GM21390 (cell line): ENCODE data around the gene AGPS.
"Not testable (repeated sequence)": the region's sequence is repeated elsewhere in the genome, so short reads cannot be mapped to it uniquely, and the experiment has no call there.

ENCODE experiments used
- ATAC-seq: cut with Tn5 transposase; IDR thresholded peaks from one replicate; pipeline ENCODE4 v1.9.1; 2021; ENCODE audit not compliant: unreplicated experiment

Gene AGPS

DNA sequence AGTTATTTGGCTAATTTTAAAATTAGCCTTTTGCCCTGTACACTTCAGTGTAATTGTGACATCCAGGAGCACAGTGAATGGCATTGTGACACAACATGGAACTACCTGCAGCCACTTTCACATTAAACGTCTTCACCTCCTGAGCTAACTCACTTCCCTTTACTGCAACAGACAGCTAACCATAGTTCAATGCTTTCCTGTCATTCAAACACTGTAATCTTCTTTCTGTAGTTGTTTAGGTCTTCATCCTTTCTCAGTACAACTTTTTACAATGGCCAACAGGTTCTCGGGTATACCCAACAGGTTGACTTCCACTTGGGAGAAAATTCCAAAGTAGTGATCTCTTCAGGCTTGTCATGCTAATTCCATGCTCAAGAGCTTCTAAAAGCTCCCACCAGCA lies 8.6 kb upstream of the AGPS start:
- no peak for ATAC-seq

GRCh38 chr2:177385151-177385550 lies 7.4 kb upstream of the AGPS start:
- ATAC-seq, result no peak

- no peak for ATAC-seq
Observed at GRCh38 chr2:177391822-177392372, 676 bp upstream of the AGPS start.

DNA sequence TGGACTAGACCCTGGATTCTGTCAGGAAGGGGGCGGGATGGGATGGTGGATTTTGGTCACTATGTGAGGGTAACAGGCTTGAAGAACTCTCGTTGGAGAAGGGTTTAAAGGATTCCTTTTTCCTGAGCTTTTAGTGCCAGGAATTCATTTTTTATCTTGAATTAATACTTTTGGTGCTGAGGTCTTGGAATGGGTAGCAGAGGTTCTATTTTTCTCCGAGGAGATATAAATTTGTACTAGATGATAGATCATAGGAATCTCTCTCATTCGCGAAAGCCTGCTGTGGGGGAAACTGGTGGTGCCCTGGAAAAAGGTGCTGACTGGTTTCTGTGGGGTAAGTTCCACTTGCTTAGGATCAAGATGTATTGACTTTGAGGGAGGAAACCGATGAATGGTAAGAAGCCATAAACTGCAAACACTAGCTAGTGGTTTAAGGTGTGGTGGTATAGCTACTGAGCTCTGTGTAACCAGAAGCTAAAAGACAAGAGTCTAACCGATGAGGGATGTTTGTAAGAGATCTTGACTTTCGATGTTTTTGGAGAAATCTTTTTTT lies 706 bp downstream of the AGPS start:
- ATAC-seq, result no peak

DNA sequence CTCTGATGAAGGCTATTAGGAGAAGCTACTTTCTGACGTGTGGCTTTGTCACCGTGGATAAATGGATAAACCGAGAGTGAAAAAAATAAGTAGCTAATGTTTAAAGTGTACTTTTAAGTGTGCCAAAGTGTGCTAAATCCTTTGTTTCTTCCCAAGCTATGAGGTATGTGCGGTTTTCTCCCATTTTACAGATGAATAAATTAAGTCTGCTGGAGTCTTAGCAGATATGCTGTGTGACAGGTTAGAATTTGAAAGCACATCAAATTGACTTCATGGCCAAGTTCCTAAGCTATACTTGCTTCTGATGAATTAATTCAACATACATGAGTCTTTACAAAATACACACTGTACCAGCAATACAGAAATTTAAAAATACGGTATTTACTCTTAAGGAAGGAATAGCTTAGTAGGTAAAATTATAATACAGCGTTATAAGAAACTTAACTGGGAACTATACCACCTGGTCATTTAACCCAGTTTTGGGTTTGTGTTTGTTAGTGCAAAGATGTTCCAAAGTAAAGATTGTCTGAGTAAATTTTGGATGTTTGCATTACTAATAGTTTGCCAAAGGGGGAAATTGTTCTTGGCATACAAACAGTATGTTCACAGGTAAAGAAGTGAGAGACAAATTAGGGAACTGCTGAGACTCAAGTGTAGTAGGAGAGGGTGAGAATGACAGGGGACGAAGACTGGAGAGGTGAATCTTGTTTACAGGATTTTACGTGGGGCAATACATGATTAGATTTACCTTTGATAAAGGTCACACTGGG lies 1.4 kb downstream of the AGPS start:
- ATAC-seq, result no peak

DNA sequence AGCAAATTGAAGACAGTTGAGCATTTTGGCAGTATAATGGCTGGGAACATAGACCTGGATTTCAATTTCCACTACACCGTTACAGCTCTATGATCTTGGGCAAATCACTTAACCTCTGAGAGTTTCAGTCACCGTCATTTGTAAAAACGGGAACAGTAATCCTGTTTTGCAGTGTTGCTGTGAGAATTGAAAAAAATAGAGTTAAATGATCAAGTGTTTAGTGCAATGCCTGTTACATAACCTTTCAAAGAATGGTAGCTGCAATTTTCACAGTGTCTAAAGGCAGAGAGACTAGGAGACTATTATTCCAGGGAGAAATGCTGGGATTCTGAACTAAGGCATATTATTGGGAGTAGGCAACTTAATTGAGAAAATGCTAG lies 2.0 kb downstream of the AGPS start:
- ATAC-seq, result no peak

DNA sequence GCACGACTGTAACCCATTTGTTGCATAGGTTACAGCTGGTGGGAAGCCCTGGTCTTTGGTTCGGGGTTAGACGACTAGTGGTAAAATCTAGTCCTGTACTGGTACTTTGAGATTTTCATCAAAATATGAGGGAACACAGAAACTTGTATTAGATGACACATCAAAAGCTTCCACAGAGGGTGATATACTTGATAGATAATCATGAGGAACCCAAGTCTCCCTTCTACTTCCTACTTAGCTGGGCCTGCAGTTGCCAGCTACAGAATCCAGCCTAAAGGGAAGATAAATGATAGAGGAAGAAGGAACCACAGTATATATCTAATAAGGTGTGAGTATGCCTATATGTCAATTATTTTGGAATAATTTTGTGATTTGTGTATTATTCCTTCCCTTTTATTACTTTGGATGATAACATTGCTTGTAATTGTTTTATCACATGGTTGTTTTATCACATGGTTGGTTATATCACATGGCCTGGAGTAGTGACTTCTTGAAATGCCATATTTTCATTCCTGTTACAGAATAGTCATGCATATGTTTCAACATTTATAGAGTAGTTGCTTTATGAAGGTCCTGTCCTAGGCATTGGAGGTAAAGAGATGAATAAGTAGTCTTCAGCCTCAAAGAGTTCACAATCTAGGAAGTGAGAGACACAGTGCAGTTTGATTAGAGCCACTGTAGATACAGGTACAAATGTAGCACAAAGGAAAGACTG lies 2.9 kb downstream of the AGPS start:
- no peak for ATAC-seq

DNA sequence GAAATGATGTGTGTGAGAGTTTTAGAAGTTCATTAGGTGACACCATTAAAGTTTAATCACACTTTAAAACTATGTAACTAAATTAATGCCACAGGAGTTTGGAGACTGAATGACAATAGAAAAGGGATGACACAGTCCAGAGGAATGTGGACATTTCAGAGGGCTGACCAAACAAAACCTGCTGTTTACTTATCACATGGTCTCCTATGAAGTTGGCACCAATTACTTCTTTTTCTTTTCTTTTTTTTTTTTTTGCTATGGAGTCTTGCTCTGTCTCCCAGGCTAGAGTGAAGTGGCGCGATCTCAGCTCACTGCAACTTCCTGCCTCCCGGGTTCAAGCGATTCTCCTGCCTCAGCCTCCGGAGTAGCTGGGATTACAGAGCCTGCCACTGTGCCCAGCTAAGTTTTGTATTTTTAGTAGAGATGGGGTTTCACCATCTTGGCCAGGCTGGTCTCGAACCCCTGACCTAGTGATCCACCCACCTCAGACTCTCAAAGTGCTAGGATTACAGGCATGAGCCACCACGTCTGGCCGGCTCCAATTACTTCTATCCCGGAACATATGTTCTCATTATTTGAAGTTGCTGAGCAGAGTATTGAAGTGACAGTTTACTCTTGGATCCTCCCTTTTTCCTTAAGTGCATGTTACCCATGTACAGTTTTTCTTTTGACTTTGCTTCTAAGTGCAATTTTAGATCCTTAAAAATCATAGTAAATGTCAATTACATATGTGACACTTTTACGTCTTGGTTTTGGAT lies 4.3 kb downstream of the AGPS start:
- ATAC-seq, result no peak

DNA sequence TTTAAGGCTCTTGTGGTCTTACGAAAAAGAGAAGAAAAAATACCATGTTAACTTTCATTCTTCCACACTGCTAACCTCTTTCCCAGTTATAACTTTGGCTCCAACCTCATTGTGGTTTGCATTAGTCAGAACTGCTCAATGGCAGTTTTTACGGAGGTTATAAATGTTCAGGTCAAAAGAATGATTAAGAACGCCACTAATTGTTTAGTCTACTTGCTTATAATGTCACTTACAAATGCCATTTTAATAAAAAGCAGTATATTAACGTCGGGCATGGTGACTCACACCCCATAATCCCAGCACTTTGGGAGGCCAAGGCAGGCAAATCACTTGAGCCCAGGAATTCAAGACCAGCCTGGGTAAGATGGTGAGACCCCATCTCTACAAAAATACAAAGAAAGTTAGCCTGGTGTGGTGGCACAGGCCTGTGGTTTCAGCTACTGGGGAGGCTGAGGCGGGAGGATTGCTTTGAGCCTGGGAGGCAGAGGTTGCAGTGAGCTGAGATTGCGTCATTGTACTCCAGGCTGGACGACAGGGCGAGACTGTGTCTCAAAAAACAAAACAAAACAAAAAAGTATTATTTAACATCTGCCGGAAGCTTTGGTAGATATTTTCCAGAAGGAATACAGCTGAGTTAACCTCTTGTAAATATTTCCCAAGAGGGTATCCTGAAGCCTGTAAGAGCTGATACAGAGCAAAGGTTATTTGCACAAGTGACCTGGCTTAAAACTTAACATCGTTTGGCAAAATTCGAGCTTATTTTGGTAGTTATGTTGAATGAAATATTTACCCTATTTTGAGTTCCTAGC lies 5.1 kb downstream of the AGPS start:
- ATAC-seq, result no peak

DNA sequence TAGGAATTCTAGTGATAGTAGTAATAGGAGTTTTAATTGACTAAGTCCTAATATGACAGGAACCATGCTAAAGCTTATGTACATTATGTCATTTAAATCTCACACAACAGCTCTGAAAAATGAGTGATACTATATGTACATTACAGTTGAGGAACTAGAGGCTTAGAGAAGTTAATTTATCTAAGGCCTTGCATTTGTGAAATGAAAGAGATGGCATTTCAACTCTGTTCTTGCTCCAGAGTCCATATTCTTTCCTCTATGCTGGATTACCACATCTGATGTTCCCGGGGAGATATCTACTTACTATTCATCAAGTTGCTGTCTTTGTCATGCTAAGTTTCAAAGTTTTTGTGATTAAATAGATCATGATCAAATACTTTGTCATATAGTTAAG lies 5.7 kb downstream of the AGPS start:
- ATAC-seq, result no peak

DNA sequence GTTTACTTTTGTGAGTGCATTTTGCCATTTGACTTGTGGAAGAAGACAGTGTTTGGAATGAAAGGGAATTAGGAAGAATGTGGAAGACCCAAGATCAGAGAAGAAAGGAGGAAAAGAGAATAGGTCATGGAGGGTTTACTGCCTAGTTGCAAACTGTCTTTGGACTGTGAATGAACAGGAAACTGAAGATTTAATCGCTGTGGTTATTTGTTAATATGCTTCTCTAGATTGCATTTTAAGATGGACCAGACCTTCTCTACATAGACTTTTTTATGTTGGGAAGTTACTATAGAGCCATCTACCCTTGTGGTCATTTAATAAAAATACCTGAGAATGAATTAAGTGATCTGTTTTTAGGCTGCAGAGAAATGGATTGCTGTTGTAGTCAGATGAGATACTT lies 6.2 kb downstream of the AGPS start:
- ATAC-seq, result no peak

- no peak for ATAC-seq
Observed at GRCh38 chr2:177399376-177399775, 6.8 kb downstream of the AGPS start.

DNA sequence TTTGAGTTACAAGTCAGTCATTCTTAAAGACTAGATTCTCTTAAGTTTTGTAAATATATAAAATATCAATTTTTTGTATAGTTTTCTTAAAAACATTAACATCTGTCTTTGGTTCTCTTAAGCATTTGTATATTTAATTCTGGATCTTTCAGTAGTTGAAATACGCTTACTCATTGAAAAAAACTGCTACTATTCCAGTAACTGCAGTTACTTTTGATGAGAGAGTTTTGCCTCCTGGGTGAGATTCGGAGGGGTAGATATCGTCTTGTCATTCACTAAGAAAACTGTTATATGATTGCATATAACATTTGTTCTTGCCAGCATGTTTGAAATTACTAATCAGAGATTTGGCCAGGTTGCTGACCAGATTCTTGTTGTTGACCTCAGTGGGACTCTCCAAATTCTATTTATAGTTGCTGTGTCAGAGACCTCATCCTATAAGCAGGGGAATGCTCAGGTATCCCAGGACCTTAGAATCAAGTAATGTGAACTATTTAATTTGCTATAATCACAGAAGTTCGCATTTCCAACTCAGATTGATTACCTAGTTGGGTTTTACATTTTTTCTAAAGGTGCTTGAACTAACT lies 7.9 kb downstream of the AGPS start:
- no peak for ATAC-seq

DNA sequence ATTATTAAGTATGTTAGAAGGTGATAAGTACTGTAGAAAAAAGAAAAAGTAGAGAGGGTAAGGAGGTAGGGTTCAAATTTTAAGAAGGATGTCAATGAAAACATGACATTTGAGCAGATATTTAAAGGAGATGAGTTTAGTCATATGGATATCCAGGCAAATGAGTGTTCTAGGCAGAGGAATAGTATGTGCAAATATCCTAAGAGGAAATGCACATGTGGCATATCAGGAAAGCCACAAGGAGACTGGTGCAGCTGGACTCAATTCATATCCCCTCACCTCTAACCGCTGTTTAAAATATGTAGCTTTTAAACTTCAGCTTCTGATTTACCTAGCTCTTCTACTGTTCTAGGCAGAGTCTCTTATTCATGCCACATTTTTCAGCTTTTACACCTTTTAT lies 9.5 kb downstream of the AGPS start:
- ATAC-seq, result no peak

DNA sequence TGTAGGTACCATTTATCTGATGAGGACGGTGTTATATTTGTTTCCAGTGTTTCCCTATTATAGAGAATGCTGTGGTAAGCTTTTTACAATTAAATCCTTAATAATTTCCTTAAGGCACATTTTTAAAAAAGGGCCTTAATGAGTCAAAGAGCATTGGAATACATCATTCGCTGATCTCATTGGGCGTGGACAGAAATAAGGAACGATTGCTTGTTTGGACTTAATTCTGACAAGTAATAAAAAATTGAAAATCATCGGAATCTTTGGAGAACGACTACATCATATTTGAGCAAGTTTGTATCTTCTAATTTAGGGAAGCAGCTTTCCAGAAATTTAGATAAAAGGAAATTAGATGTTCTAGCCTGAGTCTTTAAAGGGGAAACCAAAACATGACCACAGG lies 11.3 kb downstream of the AGPS start:
- ATAC-seq, result no peak

- no peak for ATAC-seq
Observed at GRCh38 chr2:177404243-177404642, 11.7 kb downstream of the AGPS start.

GRCh38 chr2:177405029-177405692 lies 12.6 kb downstream of the AGPS start:
- ATAC-seq, result no peak

DNA sequence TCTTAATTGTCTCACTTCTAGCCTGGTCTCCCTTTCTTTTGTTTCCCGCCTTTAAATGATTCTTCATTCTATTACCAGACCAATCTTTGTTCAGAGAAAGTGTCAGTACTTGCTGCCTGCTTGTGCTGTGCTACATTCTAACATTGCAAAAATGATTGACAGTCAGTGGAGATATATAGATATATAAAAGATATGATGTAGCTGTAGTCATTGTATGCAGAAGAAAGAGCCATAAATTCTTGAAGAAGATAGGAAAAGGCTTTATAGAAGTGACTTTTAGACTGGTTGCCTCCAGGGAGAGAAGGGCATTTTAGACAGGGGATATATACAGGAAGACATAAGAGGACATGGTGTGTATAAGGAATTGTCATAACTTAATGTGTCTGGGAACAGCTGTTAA lies 13.6 kb downstream of the AGPS start:
- no peak for ATAC-seq

DNA sequence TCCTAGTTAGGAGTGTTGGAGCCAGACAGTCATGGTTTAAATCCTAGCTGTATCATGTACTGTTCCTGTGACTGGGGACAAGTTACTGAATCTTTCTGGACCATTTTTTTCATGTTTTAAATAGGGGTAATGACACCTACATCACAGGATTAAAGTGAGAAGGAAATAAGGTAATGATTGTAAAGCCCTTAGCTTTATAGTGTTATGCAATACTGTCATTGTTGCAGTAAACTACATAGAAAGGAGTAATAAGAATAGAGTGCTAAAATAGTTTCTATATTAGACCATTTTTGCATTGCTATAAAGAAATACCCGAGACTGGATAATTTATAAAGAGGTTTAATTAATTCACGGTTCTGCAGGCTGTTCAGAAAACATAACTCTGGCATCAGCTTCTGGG lies 14.5 kb downstream of the AGPS start:
- no peak for ATAC-seq

GRCh38 chr2:177410629-177411028 lies 18.1 kb downstream of the AGPS start:
- ATAC-seq, result not testable (repeated sequence)
